ENCODE measurements around the gene PTPN14.

DNA sequence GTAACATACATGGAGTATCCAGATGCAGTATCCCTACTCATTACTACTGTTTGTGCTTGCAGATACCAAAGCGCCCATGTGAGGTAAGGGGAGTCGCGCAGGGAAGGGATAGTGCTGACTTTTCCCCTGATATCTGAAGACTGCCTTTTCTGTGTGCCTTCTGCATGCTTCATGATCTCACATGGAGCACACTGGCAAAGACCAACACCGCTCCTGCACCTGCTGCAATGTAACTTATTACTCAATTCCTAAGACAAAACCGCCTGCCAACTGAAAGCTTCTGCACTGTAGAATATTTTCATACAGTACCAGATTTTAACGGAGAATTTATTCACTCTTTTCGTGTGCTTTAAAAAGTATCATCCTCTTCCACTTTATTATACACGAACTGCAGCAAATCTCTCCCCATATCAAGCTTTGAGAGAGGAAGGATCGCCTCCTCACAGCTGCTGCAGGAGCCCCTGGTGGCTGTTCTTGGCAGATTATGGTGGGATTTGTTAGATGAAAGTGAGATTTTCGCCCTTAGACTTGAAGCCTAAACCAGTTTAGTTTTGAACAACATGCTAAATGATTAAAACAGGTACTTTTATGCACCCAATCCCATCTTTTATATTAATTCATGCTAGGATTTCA, 99.1 kb downstream of the PTPN14 start:
- TF ChIP-seq CTCF (conservative IDR thresholded peaks at IDR 0.05) = no peak
- TF ChIP-seq ZFX (IDR thresholded peaks at IDR 0.05) = no peak

All from C4-2B (cell line).